ENCODE data around the gene DNAJB6.
"Not testable (repeated sequence)": the region's sequence is repeated elsewhere in the genome, so short reads cannot be mapped to it uniquely, and the experiment has no call there.

DNAJB6 gene

GRCh38 chr7:157329447-157329846 is 7.4 kb upstream of the DNAJB6 start:
- no peak for DNase-seq

GRCh38 chr7:157330567-157330966 is 6.2 kb upstream of the DNAJB6 start:
- DNase-seq = not testable (repeated sequence)

GRCh38 chr7:157331049-157331448 is 5.8 kb upstream of the DNAJB6 start:
- DNase-seq = not testable (repeated sequence)

GRCh38 chr7:157335236-157335635 is 1.6 kb upstream of the DNAJB6 start:
- no peak for DNase-seq

- no peak for DNase-seq
Observed at GRCh38 chr7:157335991-157336382, 817 bp upstream of the DNAJB6 start.

GRCh38 chr7:157337316-157338149 is 729 bp downstream of the DNAJB6 start:
- peak; percentile 64 for DNase-seq

GRCh38 chr7:157339777-157340677 is 3.2 kb downstream of the DNAJB6 start:
- DNase-seq = peak; percentile 85

- no peak for DNase-seq
Observed at GRCh38 chr7:157347217-157347904, 10.6 kb downstream of the DNAJB6 start.

GRCh38 chr7:157348548-157348947 is 11.7 kb downstream of the DNAJB6 start:
- DNase-seq = no peak

- peak; percentile 24 for DNase-seq
Observed at GRCh38 chr7:157352516-157352915, 15.7 kb downstream of the DNAJB6 start.

GRCh38 chr7:157355784-157356511 is 19.1 kb downstream of the DNAJB6 start:
- DNase-seq = no peak

- DNase-seq = no peak
Observed at GRCh38 chr7:157357129-157358040, 20.6 kb downstream of the DNAJB6 start.

- DNase-seq = no peak
Observed at GRCh38 chr7:157358041-157358752, 21.4 kb downstream of the DNAJB6 start.

- DNase-seq = no peak
Observed at GRCh38 chr7:157358753-157359096, 21.9 kb downstream of the DNAJB6 start.

- peak; percentile 24 for DNase-seq
Observed at GRCh38 chr7:157359581-157359980, 22.8 kb downstream of the DNAJB6 start.

GRCh38 chr7:157360483-157361025 is 23.8 kb downstream of the DNAJB6 start:
- DNase-seq = no peak

- no peak for DNase-seq
Observed at GRCh38 chr7:157361537-157361936, 24.7 kb downstream of the DNAJB6 start.

- no peak for DNase-seq
Observed at GRCh38 chr7:157362729-157363128, 25.9 kb downstream of the DNAJB6 start.

GRCh38 chr7:157366722-157367121 is 29.9 kb downstream of the DNAJB6 start:
- DNase-seq = no peak

GRCh38 chr7:157368955-157369354 is 32.2 kb downstream of the DNAJB6 start:
- no peak for DNase-seq

GRCh38 chr7:157370742-157371141 is 33.9 kb downstream of the DNAJB6 start:
- DNase-seq = no peak

All from hematopoietic multipotent progenitor cell treated with erythropoietin and hydrocortisone succinate and interleukin-3 and kit ligand, for 8 days (in vitro differentiated cells).